BJ (cell line): Measurements from ENCODE around the gene CYP2D6. TPM values are rescaled to one million over a fixed set of nuclear protein-coding genes. Genes with fewer than 3 reads are reported as not detected.

Experiments used
- CTCF ChIA-PET: fragments of 350-600 bp; formaldehyde crosslinking; extraction: SDS; loops from one replicate; lab custom pipeline; 2021; ENCODE audit warnings: antibody characterized with exemption, inconsistent platforms; lab: Yijun Ruan, JAX
- POLR2A ChIA-PET: fragments of 300-600 bp; sonication (Branson Sonifier 250); formaldehyde crosslinking; extraction: SDS; loops from one replicate; lab custom pipeline; 2021; ENCODE audit warnings: antibody characterized with exemption; lab: Charles Lee
- DNase-seq: peaks from one replicate; pipeline ENCODE4 v3.0.0-alpha.2; 2011; ENCODE audit warnings: low read depth
- H3K27me3 ChIP-seq: 2 replicates; pipeline ENCODE4 v1.6.0; 2011; ENCODE audit warnings: low read length; ENCODE audit not compliant: control insufficient read depth, insufficient read depth
- H3K36me3 ChIP-seq: 2 replicates; pipeline ENCODE4 v1.5.1; 2011; ENCODE audit warnings: low read length; ENCODE audit not compliant: control insufficient read depth, insufficient read depth
- H3K4me3 ChIP-seq: 2 replicates; pipeline ENCODE4 v1.5.1; 2011; ENCODE audit warnings: low read depth, mild to moderate bottlenecking, control low read depth, low read length
- polyA plus RNA-seq: library from polyadenylated mRNA; depleted of rRNA; stranded (reverse); fragments of >200 nt; gene quantifications from 2 replicates; pipeline ENCODE4 v1.2.3, GENCODE V29; 2011
- TF ChIP-seq, protein P1 (sequence below): IDR thresholded peaks from 2 replicates; pipeline ENCODE4 v1.5.1; 2011; ENCODE audit warnings: low read depth, mild to moderate bottlenecking, control low read depth, inconsistent platforms, low read length, moderate library complexity; ENCODE audit not compliant: insufficient read depth

The CYP2D6 gene
- polyA plus RNA-seq, 1 experiment = 0.77 TPM

DNA sequence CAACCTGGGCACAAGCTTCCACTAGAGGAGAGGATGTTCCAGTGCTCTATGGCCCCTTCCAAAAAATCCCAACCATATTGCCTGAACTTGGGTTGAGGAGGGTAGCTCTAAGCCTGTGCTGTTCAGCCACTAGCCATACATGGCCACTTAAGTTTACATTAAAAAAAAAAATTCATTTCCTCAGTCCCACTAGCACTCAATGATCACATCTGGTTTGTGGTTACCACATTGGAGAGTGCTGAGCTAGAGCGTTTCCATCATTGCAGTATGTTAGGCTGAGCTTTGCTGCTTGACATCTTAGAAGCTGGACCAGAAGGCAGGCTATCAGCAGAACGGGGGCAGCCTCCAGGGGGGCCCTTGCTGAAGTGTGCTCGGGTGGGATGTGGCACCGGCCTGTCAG, 43.5 kb upstream of the CYP2D6 start:
- TF ChIP-seq, protein P1, sequence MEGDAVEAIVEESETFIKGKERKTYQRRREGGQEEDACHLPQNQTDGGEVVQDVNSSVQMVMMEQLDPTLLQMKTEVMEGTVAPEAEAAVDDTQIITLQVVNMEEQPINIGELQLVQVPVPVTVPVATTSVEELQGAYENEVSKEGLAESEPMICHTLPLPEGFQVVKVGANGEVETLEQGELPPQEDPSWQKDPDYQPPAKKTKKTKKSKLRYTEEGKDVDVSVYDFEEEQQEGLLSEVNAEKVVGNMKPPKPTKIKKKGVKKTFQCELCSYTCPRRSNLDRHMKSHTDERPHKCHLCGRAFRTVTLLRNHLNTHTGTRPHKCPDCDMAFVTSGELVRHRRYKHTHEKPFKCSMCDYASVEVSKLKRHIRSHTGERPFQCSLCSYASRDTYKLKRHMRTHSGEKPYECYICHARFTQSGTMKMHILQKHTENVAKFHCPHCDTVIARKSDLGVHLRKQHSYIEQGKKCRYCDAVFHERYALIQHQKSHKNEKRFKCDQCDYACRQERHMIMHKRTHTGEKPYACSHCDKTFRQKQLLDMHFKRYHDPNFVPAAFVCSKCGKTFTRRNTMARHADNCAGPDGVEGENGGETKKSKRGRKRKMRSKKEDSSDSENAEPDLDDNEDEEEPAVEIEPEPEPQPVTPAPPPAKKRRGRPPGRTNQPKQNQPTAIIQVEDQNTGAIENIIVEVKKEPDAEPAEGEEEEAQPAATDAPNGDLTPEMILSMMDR = no peak
- ChIA-PET CTCF (interaction anchor here (0.6 to 5.5 kb wide), 3 partner anchors 12 to 1288 kb away, joined by 3 to 44 read pairs (median 4); no protein-coding TSS in a partner anchor), POLR2A (no interaction called here)
- Histone ChIP-seq H3K4me3 (no peak overlapping the region), H3K36me3 (peaks cover 2% of the 10 kb centered on the region; the same call in 1 of the 2 replicates), H3K27me3 (no peaks in the 10 kb centered on the region)
- no peak for DNase-seq

DNA sequence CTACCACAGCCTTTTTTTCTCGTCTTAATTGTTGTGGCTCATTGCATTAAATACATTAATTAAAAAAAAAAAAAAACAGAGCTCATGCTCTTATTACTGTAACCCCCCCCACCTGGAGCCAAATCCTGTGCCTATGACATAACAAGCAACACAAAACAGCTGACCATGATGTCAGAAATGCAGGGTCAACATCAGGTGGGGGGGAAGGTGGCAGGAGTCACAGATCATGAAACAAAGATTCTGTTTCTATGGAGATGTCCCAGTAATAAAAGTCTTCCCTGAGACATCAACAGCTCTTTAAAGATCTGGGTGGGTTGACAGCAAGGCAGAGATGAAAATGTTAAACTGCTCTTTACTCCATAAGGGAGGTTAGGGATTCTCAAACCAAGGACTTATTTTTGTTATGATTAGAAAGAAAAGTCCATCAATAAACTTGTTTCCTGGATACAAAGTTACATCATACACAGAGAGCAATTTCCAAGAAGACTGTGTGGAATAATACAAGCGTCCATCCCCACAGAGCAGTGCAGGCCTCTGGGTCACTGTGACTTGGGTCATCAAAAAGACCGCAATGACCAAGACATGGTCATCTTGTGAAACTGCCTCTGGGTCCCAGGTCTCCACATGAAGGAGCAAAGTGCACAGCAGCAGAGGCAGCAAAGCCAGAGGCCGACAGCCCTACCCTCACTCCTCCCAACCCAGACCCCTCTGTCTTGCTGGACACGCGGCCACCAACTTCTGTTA, 42.7 kb upstream of the CYP2D6 start:
- TF ChIP-seq, protein P1 = no peak
- ChIA-PET POLR2A (interaction anchor here (0.6 kb wide), 1 partner anchor 24 kb away, joined by 4 read pairs; no protein-coding TSS in a partner anchor), CTCF (interaction anchor here (1.5 to 5.5 kb wide), 2 partner anchors 263 to 271 kb away, joined by 7 to 44 read pairs; no protein-coding TSS in a partner anchor)
- H3K4me3 ChIP-seq = no peak overlapping the region
- DNase-seq = no peak
- H3K36me3 ChIP-seq = peaks cover 3% of the 10 kb centered on the region
- no peaks in the 10 kb centered on the region for H3K27me3 ChIP-seq

GRCh38 chr22:42172773-42173172, 42.2 kb upstream of the CYP2D6 start:
- Histone ChIP-seq H3K36me3 (peaks cover 4% of the 10 kb centered on the region), H3K4me3 (no peak overlapping the region), H3K27me3 (no peaks in the 10 kb centered on the region)
- ChIA-PET POLR2A (interaction anchor here (0.6 kb wide), 1 partner anchor 25 kb away, joined by 4 read pairs; no protein-coding TSS in a partner anchor), CTCF (interaction anchor here (1.5 to 5.5 kb wide), 2 partner anchors 264 to 272 kb away, joined by 7 to 44 read pairs; no protein-coding TSS in a partner anchor)
- DNase-seq = no peak
- TF ChIP-seq, protein P1 = no peak

GRCh38 chr22:42171946-42172719, 41.5 kb upstream of the CYP2D6 start:
- Histone ChIP-seq H3K36me3 (peaks cover 4% of the 10 kb centered on the region), H3K27me3 (no peaks in the 10 kb centered on the region), H3K4me3 (no peak overlapping the region)
- ChIA-PET POLR2A (interaction anchor here (0.6 kb wide), 1 partner anchor 25 kb away, joined by 4 read pairs; no protein-coding TSS in a partner anchor), CTCF (interaction anchor here (1.5 to 5.5 kb wide), 2 partner anchors 265 to 272 kb away, joined by 7 to 44 read pairs; no protein-coding TSS in a partner anchor)
- TF ChIP-seq, protein P1 = no peak
- DNase-seq = no peak

GRCh38 chr22:42171417-42171816, 40.8 kb upstream of the CYP2D6 start:
- CTCF ChIA-PET = interaction anchor here (2.6 to 5.5 kb wide), 2 partner anchors 265 to 273 kb away, joined by 8 to 44 read pairs; no protein-coding TSS in a partner anchor
- H3K36me3 ChIP-seq = peaks cover 7% of the 10 kb centered on the region
- POLR2A ChIA-PET = no interaction called here
- H3K27me3 ChIP-seq = no peaks in the 10 kb centered on the region
- no peak for DNase-seq
- TF ChIP-seq, protein P1 = no peak
- no peak overlapping the region for H3K4me3 ChIP-seq
